ENCODE data around the gene NFIB. TPM values are rescaled to one million over a fixed set of nuclear protein-coding genes. Genes with fewer than 3 reads are reported as not detected.

The NFIB gene
- total RNA-seq, 1 donor from 2014 or later, result 9.4 TPM

DNA sequence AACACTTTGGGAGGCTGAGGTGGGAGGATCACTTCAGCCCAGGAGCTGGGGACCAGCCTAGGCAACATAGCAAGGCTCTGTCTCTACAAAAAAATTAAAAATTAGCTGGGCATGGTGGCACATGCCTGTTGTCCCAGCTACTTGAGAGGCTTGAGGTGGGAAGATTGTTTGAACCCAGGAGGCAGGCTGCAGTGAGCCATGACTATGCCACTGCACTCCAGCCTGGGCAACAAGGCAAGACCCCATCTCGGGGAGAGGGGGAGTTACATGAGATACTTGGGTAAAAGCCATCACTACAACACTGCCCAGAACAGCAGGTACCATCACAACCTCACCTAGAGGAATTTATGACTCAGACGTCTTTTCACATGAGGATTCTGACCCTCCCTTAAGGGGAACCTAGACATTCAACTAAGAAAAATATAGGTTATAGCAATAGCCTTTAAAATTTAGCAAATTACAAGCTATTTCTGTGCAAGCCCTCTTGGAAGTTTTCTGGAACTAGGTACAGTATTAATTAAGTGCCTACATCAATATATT is 143.5 kb downstream of the NFIB start:
- Histone ChIP-seq H3K27me3 (ENCODE audit: insufficient read depth, low read length) (no peaks in the 10 kb centered on the region), H3K27ac (ENCODE audit: low read depth, low read length) (no peak overlapping the region), H3K9me3 (ENCODE audit: insufficient read depth, low read depth, low read length) (no peaks in the 10 kb centered on the region), H3K4me1 (ENCODE audit: insufficient read depth, low read length) (peaks cover 7% of the 10 kb centered on the region), H3K79me2 (ENCODE audit: insufficient read depth, low read length) (peaks cover 15% of the 10 kb centered on the region), H2AFZ (ENCODE audit: low read depth, low read length) (no peak overlapping the region), H4K20me1 (ENCODE audit: insufficient read depth, low read length) (peaks cover 10% of the 10 kb centered on the region), H3K9ac (ENCODE audit: low read length) (no peak overlapping the region), H3K4me2 (ENCODE audit: low read length) (peak overlapping the region; percentile 22), H3K4me3 (ENCODE audit: insufficient read depth, low read depth, low read length) (no peak overlapping the region), H3K36me3 (ENCODE audit: insufficient read depth, low read length) (no peaks in the 10 kb centered on the region)
- no peak for FAIRE-seq
- no peak overlapping the region for H3K27ac Mint-ChIP-seq (ENCODE audit: unreplicated experiment)
- no peak overlapping the region for H3K4me3 Mint-ChIP-seq (ENCODE audit: unreplicated experiment)
- H3K36me3 Mint-ChIP-seq (ENCODE audit: low read depth, unreplicated experiment), result no peaks in the 10 kb centered on the region
- H3K27me3 Mint-ChIP-seq (ENCODE audit: low read depth, unreplicated experiment), result no peaks in the 10 kb centered on the region
- DNase-seq (ENCODE audit: low read depth), result no peak
- H3K9me3 Mint-ChIP-seq (ENCODE audit: unreplicated experiment), result no peaks in the 10 kb centered on the region
- peaks cover 7% of the 10 kb centered on the region for H3K4me1 Mint-ChIP-seq (ENCODE audit: low read depth, unreplicated experiment)
- TF ChIP-seq, protein P1, sequence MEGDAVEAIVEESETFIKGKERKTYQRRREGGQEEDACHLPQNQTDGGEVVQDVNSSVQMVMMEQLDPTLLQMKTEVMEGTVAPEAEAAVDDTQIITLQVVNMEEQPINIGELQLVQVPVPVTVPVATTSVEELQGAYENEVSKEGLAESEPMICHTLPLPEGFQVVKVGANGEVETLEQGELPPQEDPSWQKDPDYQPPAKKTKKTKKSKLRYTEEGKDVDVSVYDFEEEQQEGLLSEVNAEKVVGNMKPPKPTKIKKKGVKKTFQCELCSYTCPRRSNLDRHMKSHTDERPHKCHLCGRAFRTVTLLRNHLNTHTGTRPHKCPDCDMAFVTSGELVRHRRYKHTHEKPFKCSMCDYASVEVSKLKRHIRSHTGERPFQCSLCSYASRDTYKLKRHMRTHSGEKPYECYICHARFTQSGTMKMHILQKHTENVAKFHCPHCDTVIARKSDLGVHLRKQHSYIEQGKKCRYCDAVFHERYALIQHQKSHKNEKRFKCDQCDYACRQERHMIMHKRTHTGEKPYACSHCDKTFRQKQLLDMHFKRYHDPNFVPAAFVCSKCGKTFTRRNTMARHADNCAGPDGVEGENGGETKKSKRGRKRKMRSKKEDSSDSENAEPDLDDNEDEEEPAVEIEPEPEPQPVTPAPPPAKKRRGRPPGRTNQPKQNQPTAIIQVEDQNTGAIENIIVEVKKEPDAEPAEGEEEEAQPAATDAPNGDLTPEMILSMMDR (IDR thresholded peaks at IDR 0.05; ENCODE audit: insufficient read depth, low read depth, low read length), result no peak
- TF ChIP-seq EZH2 (IDR thresholded peaks at IDR 0.05; ENCODE audit: insufficient read depth, low read length), result no peak

DNA sequence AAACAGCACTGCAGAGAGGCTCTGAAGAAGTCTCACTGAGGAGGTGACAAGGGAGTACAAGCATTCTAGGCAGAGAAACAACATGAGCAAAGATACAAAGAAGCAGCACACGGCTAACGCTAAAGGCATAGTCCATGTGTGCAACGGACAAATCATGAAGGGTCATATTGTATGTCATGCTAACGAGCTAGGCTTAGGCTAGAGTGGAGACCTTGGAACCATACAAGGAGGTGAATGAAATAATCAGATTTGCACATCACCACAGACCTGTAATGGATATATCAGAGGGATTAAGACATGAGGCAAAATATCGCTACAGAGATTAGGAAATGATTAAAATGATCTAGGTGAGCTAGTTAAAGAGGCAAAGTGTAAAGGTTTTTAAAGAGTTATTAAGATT is 145.6 kb downstream of the NFIB start:
- Mint-ChIP-seq H3K9me3 (ENCODE audit: unreplicated experiment) (no peaks in the 10 kb centered on the region), H3K27ac (ENCODE audit: unreplicated experiment) (no peak overlapping the region), H3K4me1 (ENCODE audit: low read depth, unreplicated experiment) (peaks cover 7% of the 10 kb centered on the region), H3K36me3 (ENCODE audit: low read depth, unreplicated experiment) (no peaks in the 10 kb centered on the region), H3K27me3 (ENCODE audit: low read depth, unreplicated experiment) (no peaks in the 10 kb centered on the region), H3K4me3 (ENCODE audit: unreplicated experiment) (no peak overlapping the region)
- Histone ChIP-seq H3K4me2 (ENCODE audit: low read length) (no peak overlapping the region), H4K20me1 (ENCODE audit: insufficient read depth, low read length) (peaks cover 12% of the 10 kb centered on the region), H3K27ac (ENCODE audit: low read depth, low read length) (no peak overlapping the region), H3K36me3 (ENCODE audit: insufficient read depth, low read length) (no peaks in the 10 kb centered on the region), H3K4me1 (ENCODE audit: insufficient read depth, low read length) (peaks cover 7% of the 10 kb centered on the region), H3K4me3 (ENCODE audit: insufficient read depth, low read depth, low read length) (no peak overlapping the region), H3K27me3 (ENCODE audit: insufficient read depth, low read length) (no peaks in the 10 kb centered on the region), H3K79me2 (ENCODE audit: insufficient read depth, low read length) (peaks cover 27% of the 10 kb centered on the region), H2AFZ (ENCODE audit: low read depth, low read length) (no peak overlapping the region), H3K9ac (ENCODE audit: low read length) (no peak overlapping the region), H3K9me3 (ENCODE audit: insufficient read depth, low read depth, low read length) (no peaks in the 10 kb centered on the region)
- TF ChIP-seq EZH2 (IDR thresholded peaks at IDR 0.05; ENCODE audit: insufficient read depth, low read length), result no peak
- TF ChIP-seq, protein P1 (IDR thresholded peaks at IDR 0.05; ENCODE audit: insufficient read depth, low read depth, low read length), result no peak
- DNase-seq (ENCODE audit: low read depth) (no peak), FAIRE-seq (peak; percentile 29)

DNA sequence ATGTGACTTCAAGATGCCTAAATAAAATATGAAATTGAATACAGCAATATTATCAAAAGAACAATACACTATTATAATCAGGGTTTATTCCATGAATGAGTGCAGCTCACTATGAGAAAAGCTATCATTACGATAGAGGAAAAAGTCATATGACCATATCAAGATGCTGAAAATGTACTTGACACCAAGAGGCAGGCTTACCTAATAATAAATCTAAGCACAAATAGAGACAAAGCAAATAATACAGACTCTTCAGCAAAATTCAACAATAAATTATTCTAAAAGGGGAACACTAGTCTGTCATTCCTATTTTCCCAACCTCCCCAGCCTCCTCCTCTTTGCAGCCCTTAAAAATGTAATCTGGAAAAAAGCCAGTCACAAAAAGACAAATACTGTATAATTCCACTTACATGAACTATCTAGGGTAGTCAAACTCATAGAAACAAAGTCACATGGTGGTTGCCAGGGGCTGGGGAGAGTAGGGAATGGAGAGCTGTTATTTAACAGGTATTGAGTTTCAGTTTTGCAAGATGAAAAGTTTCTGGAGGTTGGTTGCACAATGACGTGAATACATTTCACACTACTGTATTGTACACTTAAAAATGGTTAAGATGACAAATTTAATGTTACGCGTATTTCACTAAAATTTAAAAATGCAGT is 148.4 kb downstream of the NFIB start:
- no peak for DNase-seq (ENCODE audit: low read depth)
- TF ChIP-seq, protein P1 (IDR thresholded peaks at IDR 0.05; ENCODE audit: insufficient read depth, low read depth, low read length), result no peak
- TF ChIP-seq EZH2 (IDR thresholded peaks at IDR 0.05; ENCODE audit: insufficient read depth, low read length), result no peak
- Histone ChIP-seq H3K27ac (ENCODE audit: low read depth, low read length) (no peak overlapping the region), H3K4me3 (ENCODE audit: insufficient read depth, low read depth, low read length) (no peak overlapping the region), H3K9me3 (ENCODE audit: insufficient read depth, low read depth, low read length) (no peaks in the 10 kb centered on the region), H3K4me1 (ENCODE audit: insufficient read depth, low read length) (no peaks in the 10 kb centered on the region), H3K9ac (ENCODE audit: low read length) (no peak overlapping the region), H3K27me3 (ENCODE audit: insufficient read depth, low read length) (no peaks in the 10 kb centered on the region), H3K79me2 (ENCODE audit: insufficient read depth, low read length) (peaks cover 29% of the 10 kb centered on the region), H3K36me3 (ENCODE audit: insufficient read depth, low read length) (no peaks in the 10 kb centered on the region), H3K4me2 (ENCODE audit: low read length) (no peak overlapping the region), H2AFZ (ENCODE audit: low read depth, low read length) (no peak overlapping the region), H4K20me1 (ENCODE audit: insufficient read depth, low read length) (peaks cover 8% of the 10 kb centered on the region)
- H3K27me3 Mint-ChIP-seq (ENCODE audit: low read depth, unreplicated experiment), result no peaks in the 10 kb centered on the region
- no peaks in the 10 kb centered on the region for H3K4me1 Mint-ChIP-seq (ENCODE audit: low read depth, unreplicated experiment)
- H3K9me3 Mint-ChIP-seq (ENCODE audit: unreplicated experiment), result no peaks in the 10 kb centered on the region
- no peak overlapping the region for H3K4me3 Mint-ChIP-seq (ENCODE audit: unreplicated experiment)
- FAIRE-seq, result no peak
- H3K27ac Mint-ChIP-seq (ENCODE audit: unreplicated experiment), result no peak overlapping the region
- no peaks in the 10 kb centered on the region for H3K36me3 Mint-ChIP-seq (ENCODE audit: low read depth, unreplicated experiment)
